DMS 273 treated with DMSO at 0.1 percent for 48 hours (cell line): ENCODE measurements around the gene GNG8.
"Not testable (repeated sequence)": the region's sequence is repeated elsewhere in the genome, so short reads cannot be mapped to it uniquely, and the experiment has no call there.

Experiments used
- DNase-seq: peaks from one replicate; lab custom pipeline; 2025; lab: John Stamatoyannopoulos, UW

GNG8 gene

DNA sequence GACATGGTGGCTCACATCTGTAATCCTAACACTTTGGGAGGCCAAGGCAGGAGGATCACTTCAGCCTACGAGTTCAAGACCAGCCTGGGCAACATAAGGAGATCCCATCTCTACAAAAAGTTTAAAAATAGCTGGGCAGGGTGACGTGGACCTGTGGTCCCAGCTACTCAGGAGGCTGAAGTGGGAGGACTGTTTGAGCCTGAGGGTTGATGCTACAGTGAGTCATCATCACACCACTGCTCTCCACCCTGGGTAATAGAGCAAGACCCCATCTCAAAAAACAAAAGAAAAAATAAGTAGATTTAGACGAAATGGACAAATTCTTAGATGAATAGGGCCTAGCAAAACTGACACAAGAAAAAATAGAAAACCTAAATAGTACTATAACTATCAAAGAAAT lies 10.4 kb upstream of the GNG8 start:
- no peak for DNase-seq

DNA sequence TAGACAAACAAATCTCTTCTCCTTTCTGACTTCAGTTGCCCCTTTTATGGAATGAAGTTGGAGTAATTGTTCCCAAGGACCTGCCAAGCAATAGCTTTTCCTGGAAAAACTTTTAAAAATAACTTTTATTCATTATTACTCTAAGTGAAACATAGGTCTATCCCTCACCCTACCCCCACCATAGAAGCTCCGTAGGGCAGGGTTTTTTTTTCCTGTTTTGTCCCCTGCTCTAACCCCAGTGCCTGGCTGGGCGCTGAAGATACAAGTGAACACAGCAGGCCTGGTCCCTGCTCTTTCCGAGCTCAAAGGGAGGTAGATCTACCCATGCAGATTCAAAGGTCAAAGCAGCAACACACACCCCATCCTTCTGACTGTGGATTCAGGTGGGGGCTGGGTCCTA lies 8.7 kb upstream of the GNG8 start:
- no peak for DNase-seq

DNA sequence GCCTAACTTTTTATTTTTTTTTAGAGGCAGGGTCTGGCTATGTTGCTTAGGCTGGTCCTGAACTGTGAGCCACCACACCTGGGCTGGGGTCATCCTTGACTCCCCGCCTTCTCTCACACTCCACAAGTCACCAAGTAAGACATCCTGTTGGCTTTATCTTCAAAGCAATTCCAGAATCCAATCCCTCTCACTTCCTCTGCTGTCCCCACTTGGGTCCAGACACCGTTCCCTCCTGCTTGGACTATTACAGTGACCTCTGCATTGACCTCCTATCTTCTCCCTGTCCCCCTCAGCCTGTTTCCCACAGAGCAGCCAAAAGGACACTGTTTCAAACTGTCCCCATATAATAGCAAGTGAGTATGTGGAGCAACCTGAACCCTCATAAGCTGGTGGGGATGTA lies 4.7 kb upstream of the GNG8 start:
- DNase-seq, result no peak

DNA sequence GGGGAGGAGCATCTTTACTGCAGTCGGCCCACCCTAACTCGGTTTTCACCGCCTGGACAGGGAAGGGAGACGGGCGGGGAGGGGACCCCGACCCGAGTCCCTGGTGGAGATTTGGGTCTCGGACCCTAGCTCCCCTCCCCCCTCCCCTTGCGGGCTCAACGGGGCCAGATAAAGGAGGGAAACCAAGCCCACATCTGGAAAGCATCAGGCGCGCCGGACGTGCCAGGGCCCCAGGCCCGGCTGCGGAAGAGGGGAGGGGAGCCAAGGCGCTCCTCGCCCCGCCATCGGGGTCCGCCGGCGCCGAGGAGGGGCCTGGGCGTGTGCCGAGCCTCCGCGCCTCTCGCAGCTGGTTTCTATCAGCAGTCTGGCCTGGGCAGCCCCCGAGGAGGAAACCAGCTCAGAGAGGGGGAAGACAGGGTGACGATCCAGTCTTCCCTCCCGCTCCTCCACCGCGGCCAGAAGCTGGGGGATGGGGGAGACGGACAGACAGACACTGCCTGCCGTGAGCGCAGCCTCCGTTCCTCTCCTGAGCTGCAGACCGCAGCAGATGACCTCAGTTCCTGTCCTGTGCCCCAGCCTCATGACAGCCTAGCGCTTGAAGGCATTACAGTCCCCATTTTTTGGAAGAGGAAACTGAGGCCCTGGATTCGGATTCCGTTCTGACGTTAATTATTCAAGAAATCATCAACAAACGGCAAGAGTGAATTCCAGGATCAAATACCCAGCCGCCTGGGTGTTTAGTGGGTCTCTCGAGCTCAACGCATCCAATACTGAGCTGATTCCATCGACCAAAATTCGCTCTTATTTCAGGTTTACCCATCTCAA lies 3.6 kb upstream of the GNG8 start:
- DNase-seq, result no peak

DNA sequence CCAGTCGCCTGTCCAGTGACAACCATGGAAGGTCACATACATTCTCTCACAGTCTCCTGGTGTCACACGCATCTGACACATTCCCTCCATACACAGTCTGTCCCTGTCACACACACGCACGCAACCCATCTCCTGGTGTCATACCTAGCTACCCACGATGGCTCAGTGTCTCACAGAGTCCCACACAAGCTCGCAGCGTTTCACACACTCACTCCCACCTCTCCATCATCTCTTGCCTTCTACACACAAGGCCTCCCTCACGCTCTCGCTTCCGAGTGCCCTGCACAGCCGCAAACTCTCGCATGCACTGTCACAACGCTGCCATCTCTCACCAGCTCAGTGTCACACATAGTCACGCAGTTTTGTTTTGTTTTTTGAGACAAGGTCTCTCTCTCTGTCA lies 1.2 kb upstream of the GNG8 start:
- no peak for DNase-seq

DNA sequence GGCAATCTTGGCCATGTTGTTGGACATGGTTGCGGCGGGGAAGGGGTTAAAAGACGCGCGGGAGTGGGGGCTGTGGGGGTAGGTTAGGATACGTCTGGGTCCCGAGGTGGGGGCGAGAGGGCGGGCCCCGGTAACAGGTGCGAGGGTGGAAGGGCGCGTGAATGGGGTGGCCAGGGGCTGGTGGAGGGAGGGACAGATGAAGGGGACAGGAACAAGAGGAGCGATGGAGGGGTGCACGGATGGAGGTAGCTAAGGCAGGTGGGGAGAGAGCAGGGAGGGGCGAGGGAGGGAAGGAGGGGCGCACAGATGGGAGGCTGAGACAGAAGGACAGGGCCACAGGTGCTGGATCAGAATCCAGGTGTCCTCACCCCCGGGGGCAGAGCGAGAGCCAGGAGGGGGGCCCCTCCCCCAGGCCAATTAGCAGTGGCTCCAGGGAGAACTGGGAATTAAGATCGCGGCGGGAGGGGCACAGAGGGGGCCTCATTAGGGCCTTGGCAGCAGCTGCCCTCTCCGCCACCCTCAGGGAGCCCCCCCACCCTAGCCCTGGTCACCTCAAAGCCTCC lies 1.3 kb downstream of the GNG8 start:
- no peak for DNase-seq

DNA sequence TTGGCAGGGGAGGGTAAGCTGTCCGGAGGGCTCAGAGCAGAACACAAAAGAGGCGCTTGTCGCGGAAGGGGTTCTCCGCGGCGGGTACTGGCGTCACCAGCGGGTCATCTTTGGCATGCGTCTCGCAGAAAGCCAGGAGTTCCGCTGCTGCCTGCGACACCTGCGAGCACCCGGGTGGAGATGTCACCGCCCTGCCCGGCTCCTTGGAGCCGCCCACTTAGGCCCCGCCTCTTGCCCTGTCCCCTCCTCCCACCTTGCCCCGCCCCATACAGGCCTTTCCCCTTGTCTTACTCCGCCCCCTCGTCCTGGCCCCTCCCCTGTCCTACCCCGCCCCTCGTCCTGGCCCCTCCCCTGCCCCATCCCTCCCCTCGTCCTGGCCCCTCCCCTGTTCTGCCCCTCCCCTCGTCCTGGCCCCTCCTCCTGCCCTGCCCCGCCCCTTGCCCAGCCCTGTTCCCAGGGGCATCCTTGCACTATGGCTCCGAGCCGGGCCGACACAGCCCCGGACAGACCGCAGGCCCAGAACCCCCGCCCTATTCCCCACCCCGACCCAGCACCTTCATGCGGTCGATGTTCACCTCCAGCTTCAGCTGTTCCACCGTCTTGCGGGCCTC lies 1.9 kb downstream of the GNG8 start:
- DNase-seq, result peak; percentile 14

DNA sequence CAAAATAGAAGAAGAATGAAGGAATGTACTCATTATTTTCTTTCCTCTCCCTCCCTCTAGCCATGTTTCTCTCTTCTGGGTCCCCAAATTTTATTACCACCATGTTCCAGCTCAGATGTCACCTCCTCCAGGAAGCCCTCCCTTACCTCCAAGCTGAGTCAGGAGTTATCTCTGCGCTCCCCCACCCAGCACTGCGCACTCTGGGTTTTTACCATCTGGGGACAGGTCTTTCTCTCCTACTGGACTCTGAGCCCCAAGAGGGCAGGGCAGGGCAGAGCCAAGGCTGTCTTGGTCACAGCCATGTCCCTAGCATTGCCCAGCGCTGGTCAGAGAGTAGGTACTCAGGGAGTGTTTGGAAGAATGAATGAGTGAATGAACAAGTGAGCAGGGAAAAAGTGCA lies 2.9 kb downstream of the GNG8 start:
- DNase-seq, result no peak

DNA sequence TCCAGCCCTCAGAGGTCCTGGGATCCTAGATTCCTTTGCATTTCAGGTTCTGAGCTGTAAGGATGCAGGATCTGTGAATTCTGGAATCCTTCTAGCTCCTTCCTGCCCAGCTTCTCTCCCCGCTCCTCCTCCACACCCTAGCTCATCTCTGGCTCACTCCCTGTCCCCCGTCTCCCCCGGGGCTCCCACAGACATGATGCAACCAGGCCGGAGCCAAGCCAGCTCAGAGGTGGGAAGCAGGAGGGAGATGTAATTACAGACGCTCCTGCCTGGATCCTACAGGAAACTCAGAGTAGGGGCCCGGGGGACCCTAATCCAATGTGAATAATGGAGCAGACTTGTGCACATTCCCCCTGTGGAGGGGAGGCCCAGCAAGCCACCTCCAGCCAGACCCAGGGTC lies 4.5 kb downstream of the GNG8 start:
- no peak for DNase-seq

DNA sequence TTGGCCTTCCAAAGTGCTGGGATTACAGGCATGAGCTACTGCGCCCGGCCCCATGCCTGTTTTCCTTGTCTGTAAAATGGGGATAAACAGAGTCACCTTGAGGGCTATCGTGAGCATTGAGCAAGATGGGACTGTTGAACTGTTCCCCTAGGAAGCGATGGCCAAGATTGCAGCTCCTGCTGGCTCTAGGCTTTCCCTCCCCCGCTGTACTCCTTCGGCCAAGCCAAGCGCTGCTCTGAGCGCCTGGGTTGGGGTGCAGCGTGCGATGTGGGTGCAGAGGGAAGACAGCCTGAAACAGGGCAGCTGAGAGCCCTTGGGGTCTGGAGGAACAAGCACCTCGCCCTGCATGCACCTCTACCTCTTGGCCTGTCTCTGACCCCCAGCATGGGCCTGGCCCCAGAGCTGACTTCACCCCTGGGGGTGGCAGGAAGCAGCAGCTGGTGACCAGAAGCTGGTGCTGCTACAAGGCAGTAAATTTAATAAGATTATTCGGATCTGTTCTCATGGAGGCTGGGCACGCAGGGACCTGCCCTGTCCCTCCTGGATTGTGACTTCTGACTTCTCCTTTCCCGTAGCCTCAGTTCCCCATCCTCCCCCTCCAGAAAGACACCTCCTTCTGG lies 5.3 kb downstream of the GNG8 start:
- no peak for DNase-seq

DNA sequence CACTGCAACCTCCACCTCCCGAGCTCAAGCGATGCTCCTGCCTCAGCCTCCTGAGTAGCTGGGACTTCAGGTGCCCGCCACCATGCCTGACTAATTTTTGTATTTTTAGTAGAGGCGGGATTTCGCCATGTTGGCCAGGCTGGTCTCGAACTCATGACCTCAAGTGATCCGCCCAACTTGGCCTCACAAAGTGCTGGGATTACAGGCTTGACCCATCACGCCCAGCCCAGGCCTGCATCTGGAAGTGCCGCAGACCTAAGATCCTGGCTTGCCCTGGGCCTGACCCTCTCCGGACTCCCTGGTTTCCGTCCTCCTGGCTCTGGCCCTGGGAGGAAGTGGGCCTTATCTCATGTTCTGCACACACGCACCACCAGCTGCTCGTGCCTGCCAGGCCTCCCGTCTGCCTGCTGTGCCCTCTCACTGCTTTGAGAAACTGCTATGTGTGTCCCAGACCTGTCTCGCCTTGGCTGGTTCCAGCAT lies 6.4 kb downstream of the GNG8 start:
- peak; percentile 19 for DNase-seq

DNA sequence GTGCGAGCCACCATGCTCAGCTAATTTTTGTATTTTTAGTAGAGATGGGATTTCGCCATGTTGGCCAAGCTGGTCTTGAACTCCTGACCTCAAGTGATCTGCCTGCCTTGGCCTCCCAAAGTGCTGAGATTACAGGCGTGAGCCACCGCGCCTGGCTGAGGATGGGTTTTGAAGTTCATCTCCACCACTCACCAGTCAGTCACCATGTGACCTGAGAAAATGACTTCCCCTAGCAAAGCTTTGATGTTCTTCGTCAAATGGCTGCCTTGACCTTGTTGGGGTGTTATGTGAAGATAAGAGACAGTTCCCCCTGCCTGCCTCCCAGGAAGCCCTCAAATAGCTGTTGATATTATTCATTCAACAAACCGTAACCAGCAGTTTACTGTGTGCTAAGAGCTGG lies 7.0 kb downstream of the GNG8 start:
- not testable (repeated sequence) for DNase-seq

DNA sequence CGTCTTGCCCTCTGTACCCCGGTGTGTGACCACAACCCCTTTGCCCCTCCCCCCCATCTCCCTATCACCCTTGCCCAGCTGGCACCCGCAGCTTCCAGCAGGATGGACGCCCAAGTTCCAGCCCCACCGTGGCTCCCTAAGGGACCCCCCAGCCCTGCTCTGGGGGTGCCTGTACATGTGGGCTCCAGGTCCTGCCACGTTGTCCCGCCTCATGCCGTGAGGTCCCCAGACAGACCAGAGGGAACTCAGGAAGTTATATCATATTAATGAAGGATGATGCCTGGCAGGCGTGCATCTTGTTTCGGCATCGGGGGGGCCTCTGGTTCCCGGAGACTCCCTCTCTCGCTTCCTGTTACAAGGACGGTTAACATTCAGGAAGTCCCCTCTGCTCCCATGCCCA lies 9.6 kb downstream of the GNG8 start:
- no peak for DNase-seq

DNA sequence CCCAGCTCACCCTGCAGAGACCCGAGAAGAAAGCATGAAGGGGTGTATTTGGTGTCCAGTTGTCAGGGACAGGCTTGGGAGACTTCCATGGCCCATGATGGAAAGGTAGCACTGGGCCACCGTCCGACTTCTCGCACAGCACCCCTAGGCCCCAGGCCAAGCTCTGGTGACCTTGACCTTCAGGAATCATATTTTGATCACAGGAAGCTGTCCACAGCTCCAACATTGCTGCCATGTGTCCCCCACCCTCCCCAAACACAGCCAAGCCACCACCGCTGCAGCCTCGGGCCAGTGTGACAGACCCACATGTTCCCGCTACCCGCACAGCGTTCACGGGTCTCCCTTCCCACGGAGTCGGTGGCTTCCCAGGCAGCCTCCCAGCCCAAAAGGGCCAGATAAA lies 10.3 kb downstream of the GNG8 start:
- no peak for DNase-seq

DNA sequence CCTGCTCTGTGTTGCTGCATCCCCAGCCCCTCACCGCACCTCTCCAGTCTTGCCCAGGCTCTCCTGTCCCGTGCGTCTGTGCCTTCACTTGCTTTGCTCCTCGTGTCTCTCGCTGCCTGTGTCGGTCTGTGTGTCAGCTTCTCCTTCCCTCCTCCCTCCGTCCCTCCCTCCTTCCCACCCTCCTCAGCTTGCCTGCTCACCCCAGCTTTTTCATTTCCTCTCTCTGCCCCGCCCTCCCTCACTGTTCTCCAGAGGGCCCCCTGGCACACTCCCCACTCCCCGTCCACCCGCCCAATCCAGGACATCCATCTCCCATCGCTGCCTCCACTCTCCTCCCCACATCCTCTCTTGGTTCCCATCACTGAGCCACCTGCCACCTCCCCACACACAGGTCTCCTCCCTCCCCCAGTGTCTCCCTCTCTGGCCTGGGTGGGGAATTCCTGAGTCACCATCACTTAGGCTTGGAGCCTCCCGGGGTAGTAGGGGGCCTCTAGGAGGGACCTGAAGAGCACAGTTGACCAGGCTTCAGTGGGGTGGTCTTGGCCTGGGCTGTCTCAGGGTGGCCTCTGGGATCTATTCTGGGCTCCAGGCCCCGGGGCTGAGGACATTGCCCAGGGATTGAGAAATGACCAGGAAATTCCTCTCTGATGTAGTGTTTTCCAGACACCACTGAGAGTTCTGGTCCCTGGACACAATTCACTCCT lies 10.9 kb downstream of the GNG8 start, which contains the start of gene PTGIR:
Gene PTGIR, minus strand, starts transcription at position 132 of the 704 bp plus-strand sequence. CDS start 864 bp downstream, outside the sequence.
- DNase-seq, result no peak

DNA sequence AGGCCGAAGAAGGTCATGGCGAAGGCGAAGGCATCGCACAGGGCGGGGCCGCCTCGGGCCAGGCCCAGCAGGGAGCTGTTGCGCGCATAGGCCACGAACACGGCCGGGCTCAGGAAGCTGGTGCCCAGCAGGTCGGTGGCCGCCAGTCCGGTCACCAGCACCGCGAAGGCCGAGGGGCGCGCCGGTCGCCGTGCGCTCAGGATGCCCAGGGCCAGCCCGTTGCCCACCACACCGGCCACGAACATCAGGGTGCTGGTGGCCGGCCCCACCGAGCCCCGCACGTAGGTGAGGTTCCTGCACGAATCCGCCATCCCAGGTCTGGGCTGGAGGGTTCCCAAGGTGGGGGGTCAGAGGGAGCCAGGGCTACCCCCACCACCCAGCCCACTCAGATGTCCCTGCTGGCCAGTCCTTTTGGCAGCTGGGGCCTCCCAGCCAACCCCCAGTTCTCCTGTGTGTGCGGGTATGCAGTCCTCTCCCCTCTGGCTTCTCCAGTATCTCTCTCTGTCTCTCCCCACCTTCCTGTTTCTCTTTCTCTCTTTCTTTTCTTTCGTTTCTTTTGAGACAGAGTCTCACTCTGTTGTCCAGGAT lies 12.0 kb downstream of the GNG8 start:
- no peak for DNase-seq

DNA sequence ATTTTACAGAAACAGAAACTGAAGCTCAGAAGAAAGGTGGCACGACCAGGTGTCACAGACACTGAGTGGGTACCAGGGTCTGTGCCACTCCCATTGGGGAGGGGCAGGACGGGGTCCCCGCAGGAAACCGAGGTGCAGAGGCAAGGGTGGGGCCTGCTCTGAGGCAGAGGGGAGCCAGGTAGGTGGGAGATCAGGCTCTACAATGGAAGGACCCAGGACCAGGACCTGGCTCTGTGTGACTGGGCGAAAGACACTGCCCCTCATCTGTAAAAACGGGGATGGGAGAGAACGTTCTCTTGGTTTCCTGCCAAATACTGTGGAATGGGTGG lies 13.9 kb downstream of the GNG8 start:
- no peak for DNase-seq

DNA sequence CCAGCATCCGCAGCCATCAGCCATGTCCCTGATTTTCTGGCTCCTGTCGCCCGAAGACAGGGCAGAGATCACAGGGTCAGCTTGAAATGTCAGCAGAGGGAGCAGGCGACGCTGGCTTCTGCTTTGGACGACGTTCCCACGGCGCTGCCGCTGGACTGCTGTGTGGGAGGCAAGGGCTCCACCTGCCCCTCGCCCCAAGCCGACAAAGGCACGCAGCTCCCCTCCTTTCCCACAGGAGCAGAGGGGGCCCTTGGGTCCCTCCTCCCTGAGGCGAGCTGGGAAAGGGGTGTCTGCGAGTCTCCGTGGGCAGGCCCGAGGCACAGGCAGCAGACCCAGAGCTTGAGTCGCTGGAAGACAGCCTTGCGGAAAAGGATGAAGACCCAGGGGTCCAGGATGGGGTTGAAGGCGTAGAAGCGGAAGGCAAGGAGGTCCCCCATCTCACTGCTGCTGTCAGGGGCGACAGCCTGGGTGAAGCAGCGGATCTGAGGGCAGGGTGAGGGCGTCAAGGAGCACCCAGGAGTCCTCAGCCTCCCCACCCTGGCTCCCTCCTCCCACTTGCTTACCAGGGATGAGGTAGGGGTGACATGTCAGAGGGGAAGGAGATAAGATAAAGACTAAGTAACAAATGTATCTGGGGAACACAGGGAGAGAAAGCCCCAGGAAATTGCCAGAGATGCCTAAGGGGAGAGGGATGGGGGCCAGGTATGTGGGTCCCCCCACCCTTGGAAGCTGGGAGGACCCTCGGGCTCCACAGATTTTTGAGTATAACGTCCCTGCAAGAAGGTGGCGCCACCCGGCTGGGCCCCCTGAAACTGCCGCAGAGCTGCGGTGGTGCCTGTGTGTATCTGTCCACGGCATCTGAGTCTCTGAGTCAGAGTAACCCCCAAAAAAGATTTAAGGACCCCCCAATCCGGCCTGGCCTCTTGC lies 14.5 kb downstream of the GNG8 start:
- no peak for DNase-seq

DNA sequence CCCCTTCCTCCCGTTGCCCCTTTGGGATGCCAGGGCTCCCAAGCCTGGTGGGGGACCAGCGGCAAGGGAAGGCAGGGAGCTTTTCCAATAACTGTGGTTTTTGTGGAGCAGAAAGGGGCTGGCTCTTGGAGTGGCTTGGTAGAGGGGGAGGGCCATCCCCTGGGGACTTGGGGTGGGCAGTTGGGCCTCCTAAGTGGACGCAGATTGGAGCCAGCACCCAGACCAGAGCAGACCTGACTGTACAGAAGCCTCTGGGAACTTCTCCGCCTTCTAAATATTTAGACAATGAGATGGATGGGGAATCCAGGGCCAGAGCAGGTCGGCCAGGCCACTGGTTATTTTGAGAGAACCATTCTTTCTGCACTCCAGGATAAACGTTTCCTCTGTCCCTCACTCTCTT lies 15.3 kb downstream of the GNG8 start:
- no peak for DNase-seq

DNA sequence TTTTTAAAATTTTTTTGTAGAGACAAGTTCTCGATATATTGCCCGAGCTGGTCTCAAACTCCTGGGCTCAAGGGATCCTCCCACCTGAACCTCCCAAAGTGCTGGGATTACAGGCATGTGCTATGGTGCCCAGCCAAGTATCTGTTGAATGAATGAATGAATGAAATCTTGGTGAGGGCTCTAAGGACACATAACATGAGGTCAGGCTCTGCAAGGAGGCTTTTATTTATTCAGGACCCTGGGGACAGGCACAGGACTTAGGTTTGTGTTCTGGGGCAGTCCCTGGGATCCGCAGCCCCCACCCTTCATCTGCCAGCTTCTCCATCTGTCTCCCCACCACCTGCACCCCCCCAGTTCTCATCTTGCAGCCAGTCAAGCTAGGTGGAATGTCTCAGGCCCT lies 15.7 kb downstream of the GNG8 start:
- no peak for DNase-seq
